ENCODE data around the gene SCRN2.
A peak's percentile ranks its signal among the peaks of the same experiment; 100 is the strongest.

The SCRN2 gene

GRCh38 chr17:47872019-47872650 is 31.1 kb upstream of the SCRN2 start:
- FAIRE-seq (no peak), DNase-seq (ENCODE audit: low spot score) (no peak)

- no peak for DNase-seq (ENCODE audit: low spot score)
- FAIRE-seq, result no peak
Observed at GRCh38 chr17:47871048-47871447, 30.0 kb upstream of the SCRN2 start.

- FAIRE-seq (no peak), DNase-seq (ENCODE audit: low spot score) (no peak)
Observed at GRCh38 chr17:47870056-47870455, 29.0 kb upstream of the SCRN2 start.

- FAIRE-seq (no peak), DNase-seq (ENCODE audit: low spot score) (no peak)
Observed at GRCh38 chr17:47869114-47869513, 28.0 kb upstream of the SCRN2 start.

- DNase-seq (ENCODE audit: low spot score) (no peak), FAIRE-seq (no peak)
Observed at GRCh38 chr17:47867813-47868533, 26.9 kb upstream of the SCRN2 start.

- FAIRE-seq (peak; percentile 42), DNase-seq (ENCODE audit: low spot score) (no peak)
Observed at GRCh38 chr17:47866941-47867340, 25.9 kb upstream of the SCRN2 start.

GRCh38 chr17:47864791-47865216 is 23.7 kb upstream of the SCRN2 start:
- FAIRE-seq (no peak), DNase-seq (ENCODE audit: low spot score) (no peak)

- DNase-seq (ENCODE audit: low spot score) (peak; percentile 52), FAIRE-seq (no peak)
Observed at GRCh38 chr17:47862621-47863440, 21.8 kb upstream of the SCRN2 start.

GRCh38 chr17:47860386-47860785 is 19.3 kb upstream of the SCRN2 start:
- FAIRE-seq, result no peak
- no peak for DNase-seq (ENCODE audit: low spot score)

GRCh38 chr17:47857551-47858455 is 16.7 kb upstream of the SCRN2 start:
- DNase-seq (ENCODE audit: low spot score), result no peak
- FAIRE-seq, result no peak

GRCh38 chr17:47856830-47857229 is 15.8 kb upstream of the SCRN2 start:
- DNase-seq (ENCODE audit: low spot score), result no peak
- no peak for FAIRE-seq

- DNase-seq (ENCODE audit: low spot score), result no peak
- no peak for FAIRE-seq
Observed at GRCh38 chr17:47855737-47856136, 14.7 kb upstream of the SCRN2 start.

- DNase-seq (ENCODE audit: low spot score) (no peak), FAIRE-seq (no peak)
Observed at GRCh38 chr17:47853616-47854015, 12.5 kb upstream of the SCRN2 start.

GRCh38 chr17:47852113-47852949 is 11.3 kb upstream of the SCRN2 start:
- FAIRE-seq, result no peak
- DNase-seq (ENCODE audit: low spot score), result no peak

GRCh38 chr17:47851764-47852112 is 10.7 kb upstream of the SCRN2 start:
- DNase-seq (ENCODE audit: low spot score) (no peak), FAIRE-seq (no peak)

- DNase-seq (ENCODE audit: low spot score) (peak; percentile 95), FAIRE-seq (peak; percentile 56)
Observed at GRCh38 chr17:47850692-47851573, 9.9 kb upstream of the SCRN2 start, which contains the start of gene SP6. TSS of gene SP6 (minus strand) at chr17:47851163. CDS start at chr17:47848429, 2,734 bp downstream.

- DNase-seq (ENCODE audit: low spot score), result no peak
- no peak for FAIRE-seq
Observed at GRCh38 chr17:47850373-47850691, 9.3 kb upstream of the SCRN2 start.

- no peak for DNase-seq (ENCODE audit: low spot score)
- FAIRE-seq, result no peak
Observed at GRCh38 chr17:47848198-47848513, 7.1 kb upstream of the SCRN2 start.

- no peak for FAIRE-seq
- DNase-seq (ENCODE audit: low spot score), result no peak
Observed at GRCh38 chr17:47847341-47848197, 6.5 kb upstream of the SCRN2 start.
